GM19467 (cell line): ENCODE results near the gene RSL1D1.

Source experiments
- ATAC-seq: cut with Tn5 transposase; IDR thresholded peaks from one replicate; pipeline ENCODE4 v1.9.1; 2021; ENCODE audit warnings: mild to moderate bottlenecking, moderate library complexity; ENCODE audit not compliant: unreplicated experiment

RSL1D1 gene

GRCh38 chr16:11851294-11852091, at the start of gene RSL1D1:
TSS of gene RSL1D1 (minus strand) at chr16:11851542. CDS start at chr16:11851512, 30 bp downstream.
- peak; percentile 81 for ATAC-seq

GRCh38 chr16:11901091-11901490, 49.7 kb upstream of the RSL1D1 start:
- no peak for ATAC-seq

- ATAC-seq, result no peak
Measured at GRCh38 chr16:11896486-11897176, 45.3 kb upstream of the RSL1D1 start.

GRCh38 chr16:11893571-11893970, 42.2 kb upstream of the RSL1D1 start:
- ATAC-seq, result no peak

GRCh38 chr16:11892761-11893160, 41.4 kb upstream of the RSL1D1 start:
- ATAC-seq, result no peak

- no peak for ATAC-seq
Measured at GRCh38 chr16:11890231-11890965, 39.1 kb upstream of the RSL1D1 start.

- no peak for ATAC-seq
Measured at GRCh38 chr16:11886881-11887280, 35.5 kb upstream of the RSL1D1 start.

- ATAC-seq, result no peak
Measured at GRCh38 chr16:11884035-11884434, 32.7 kb upstream of the RSL1D1 start.

- no peak for ATAC-seq
Measured at GRCh38 chr16:11880007-11880406, 28.7 kb upstream of the RSL1D1 start.

GRCh38 chr16:11877374-11877773, 26.0 kb upstream of the RSL1D1 start:
- no peak for ATAC-seq

GRCh38 chr16:11876306-11876705, 25.0 kb upstream of the RSL1D1 start:
- no peak for ATAC-seq

GRCh38 chr16:11875721-11876120, 24.4 kb upstream of the RSL1D1 start:
- ATAC-seq, result no peak

GRCh38 chr16:11871193-11871592, 19.9 kb upstream of the RSL1D1 start:
- no peak for ATAC-seq

GRCh38 chr16:11870399-11870798, 19.1 kb upstream of the RSL1D1 start:
- ATAC-seq, result no peak

- ATAC-seq, result no peak
Measured at GRCh38 chr16:11869353-11870228, 18.2 kb upstream of the RSL1D1 start.

- no peak for ATAC-seq
Measured at GRCh38 chr16:11868412-11868980, 17.2 kb upstream of the RSL1D1 start.

- no peak for ATAC-seq
Measured at GRCh38 chr16:11862489-11862888, 11.1 kb upstream of the RSL1D1 start.

- ATAC-seq, result no peak
Measured at GRCh38 chr16:11857161-11857560, 5.8 kb upstream of the RSL1D1 start.

GRCh38 chr16:11852092-11852809, 909 bp upstream of the RSL1D1 start:
- ATAC-seq, result no peak

- no peak for ATAC-seq
Measured at GRCh38 chr16:11848842-11849241, 2.5 kb downstream of the RSL1D1 start.
